Measurements from ENCODE around the gene CTNNA2.

CTNNA2 gene

GRCh38 chr2:80269806-80270205 is 757.0 kb downstream of the CTNNA2 start:
- Histone ChIP-seq H3K79me2 (ENCODE audit: insufficient read depth, low read length) (no peaks in the 10 kb centered on the region), H3K4me2 (ENCODE audit: insufficient read depth, low read length) (no peak overlapping the region), H3K4me1 (ENCODE audit: insufficient read depth, low read length) (no peaks in the 10 kb centered on the region), H4K20me1 (ENCODE audit: insufficient read depth, low read length) (no peaks in the 10 kb centered on the region), H3K36me3 (ENCODE audit: insufficient read depth, low read length) (no peaks in the 10 kb centered on the region), H3K4me3 (ENCODE audit: low read depth in 1 of 2, low read length in 2 of 2) (no peak overlapping the region), H3K9ac (ENCODE audit: low read depth, low read length) (no peak overlapping the region), H3K27ac (ENCODE audit: low read length) (no peak overlapping the region), H3K9me3 (ENCODE audit: insufficient read depth, low read length, severe bottlenecking) (no peaks in the 10 kb centered on the region), H3K27me3 (ENCODE audit: insufficient read depth, low read length, poor library complexity) (no peaks in the 10 kb centered on the region), H2AFZ (ENCODE audit: low read depth, low read length) (no peak overlapping the region)
- DNase-seq (no peak), ATAC-seq (ENCODE audit: insufficient read depth, low read depth) (no peak)
- TF ChIP-seq EZH2 (IDR thresholded peaks at IDR 0.05; ENCODE audit: borderline replicate concordance, low read depth, low read length, severe bottlenecking) (no peak), CTCF (IDR thresholded peaks at IDR 0.05; ENCODE audit: borderline replicate concordance, extremely low read depth, low read length, poor library complexity, severe bottlenecking) (no peak)

DNA sequence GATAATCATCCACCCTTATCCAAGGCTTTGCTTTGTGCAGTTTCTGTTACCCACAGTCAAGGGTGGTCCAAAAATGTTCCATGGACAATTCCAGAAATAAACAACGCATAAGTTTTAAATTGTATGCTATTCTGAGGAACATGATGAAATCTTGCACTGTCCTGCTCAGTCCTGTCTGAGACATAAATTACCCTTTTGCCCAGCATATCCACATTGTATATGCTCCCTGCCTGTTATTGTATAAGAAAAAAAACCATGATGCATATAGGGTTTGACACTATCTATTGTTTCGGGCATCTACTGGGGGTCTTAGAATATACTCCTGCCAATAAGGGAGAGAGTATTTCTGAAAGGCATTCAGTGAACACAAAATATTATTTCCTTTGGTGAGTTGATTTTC is 767.7 kb downstream of the CTNNA2 start:
- H2AFZ ChIP-seq (ENCODE audit: low read depth, low read length), result no peak overlapping the region
- no peaks in the 10 kb centered on the region for H3K36me3 ChIP-seq (ENCODE audit: insufficient read depth, low read length)
- no peak overlapping the region for H3K9ac ChIP-seq (ENCODE audit: low read depth, low read length)
- H3K27ac ChIP-seq (ENCODE audit: low read length), result no peak overlapping the region
- H3K4me2 ChIP-seq (ENCODE audit: insufficient read depth, low read length), result no peak overlapping the region
- no peak for ATAC-seq (ENCODE audit: insufficient read depth, low read depth)
- H3K79me2 ChIP-seq (ENCODE audit: insufficient read depth, low read length), result no peaks in the 10 kb centered on the region
- H3K4me1 ChIP-seq (ENCODE audit: insufficient read depth, low read length), result no peaks in the 10 kb centered on the region
- no peaks in the 10 kb centered on the region for H4K20me1 ChIP-seq (ENCODE audit: insufficient read depth, low read length)
- H3K4me3 ChIP-seq (ENCODE audit: low read depth in 1 of 2, low read length in 2 of 2), result no peak overlapping the region
- no peaks in the 10 kb centered on the region for H3K27me3 ChIP-seq (ENCODE audit: insufficient read depth, low read length, poor library complexity)
- H3K9me3 ChIP-seq (ENCODE audit: insufficient read depth, low read length, severe bottlenecking), result no peaks in the 10 kb centered on the region
- DNase-seq, result no peak
- TF ChIP-seq CTCF (IDR thresholded peaks at IDR 0.05; ENCODE audit: borderline replicate concordance, extremely low read depth, low read length, poor library complexity, severe bottlenecking), result no peak
- TF ChIP-seq EZH2 (IDR thresholded peaks at IDR 0.05; ENCODE audit: borderline replicate concordance, low read depth, low read length, severe bottlenecking), result no peak

DNA sequence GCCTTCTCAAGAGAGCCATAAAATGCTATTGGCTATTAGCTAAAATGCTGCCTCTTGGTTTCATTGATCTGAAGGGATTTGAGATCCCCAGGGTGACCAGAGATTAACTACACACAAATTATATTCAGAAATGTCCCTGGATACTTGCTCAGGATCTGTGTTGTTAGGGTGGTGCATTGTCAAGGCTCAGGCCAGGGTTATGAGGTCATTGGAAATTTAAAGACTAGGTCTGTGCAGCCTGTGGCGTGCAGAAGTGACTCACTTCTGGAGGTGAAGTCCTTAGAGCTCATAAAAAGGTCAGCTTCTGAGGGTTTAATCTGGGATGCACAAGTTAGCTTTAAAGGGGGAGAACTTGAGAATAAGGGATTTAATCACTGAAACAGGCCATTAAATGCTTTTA is 768.2 kb downstream of the CTNNA2 start:
- Histone ChIP-seq H3K9me3 (ENCODE audit: insufficient read depth, low read length, severe bottlenecking) (no peaks in the 10 kb centered on the region), H3K27ac (ENCODE audit: low read length) (no peak overlapping the region), H3K4me1 (ENCODE audit: insufficient read depth, low read length) (no peaks in the 10 kb centered on the region), H3K36me3 (ENCODE audit: insufficient read depth, low read length) (no peaks in the 10 kb centered on the region), H3K79me2 (ENCODE audit: insufficient read depth, low read length) (no peaks in the 10 kb centered on the region), H3K9ac (ENCODE audit: low read depth, low read length) (no peak overlapping the region), H3K4me2 (ENCODE audit: insufficient read depth, low read length) (no peak overlapping the region), H3K27me3 (ENCODE audit: insufficient read depth, low read length, poor library complexity) (no peaks in the 10 kb centered on the region), H4K20me1 (ENCODE audit: insufficient read depth, low read length) (no peaks in the 10 kb centered on the region), H2AFZ (ENCODE audit: low read depth, low read length) (no peak overlapping the region; the same call in 1 of the 2 replicates), H3K4me3 (ENCODE audit: low read depth in 1 of 2, low read length in 2 of 2) (no peak overlapping the region)
- no peak for TF ChIP-seq EZH2 (IDR thresholded peaks at IDR 0.05; ENCODE audit: borderline replicate concordance, low read depth, low read length, severe bottlenecking)
- TF ChIP-seq CTCF (IDR thresholded peaks at IDR 0.05; ENCODE audit: borderline replicate concordance, extremely low read depth, low read length, poor library complexity, severe bottlenecking), result no peak
- ATAC-seq (ENCODE audit: insufficient read depth, low read depth) (no peak), DNase-seq (no peak)

- Histone ChIP-seq H3K27ac (ENCODE audit: low read length) (no peak overlapping the region), H3K9me3 (ENCODE audit: insufficient read depth, low read length, severe bottlenecking) (no peaks in the 10 kb centered on the region), H3K27me3 (ENCODE audit: insufficient read depth, low read length, poor library complexity) (no peaks in the 10 kb centered on the region), H3K4me1 (ENCODE audit: insufficient read depth, low read length) (no peaks in the 10 kb centered on the region), H3K9ac (ENCODE audit: low read depth, low read length) (no peak overlapping the region), H3K36me3 (ENCODE audit: insufficient read depth, low read length) (no peaks in the 10 kb centered on the region), H4K20me1 (ENCODE audit: insufficient read depth, low read length) (no peaks in the 10 kb centered on the region), H3K4me3 (ENCODE audit: low read depth in 1 of 2, low read length in 2 of 2) (no peak overlapping the region), H3K4me2 (ENCODE audit: insufficient read depth, low read length) (no peak overlapping the region), H2AFZ (ENCODE audit: low read depth, low read length) (no peak overlapping the region), H3K79me2 (ENCODE audit: insufficient read depth, low read length) (no peaks in the 10 kb centered on the region)
- TF ChIP-seq CTCF (IDR thresholded peaks at IDR 0.05; ENCODE audit: borderline replicate concordance, extremely low read depth, low read length, poor library complexity, severe bottlenecking), result no peak
- no peak for TF ChIP-seq EZH2 (IDR thresholded peaks at IDR 0.05; ENCODE audit: borderline replicate concordance, low read depth, low read length, severe bottlenecking)
- DNase-seq (no peak), ATAC-seq (ENCODE audit: insufficient read depth, low read depth) (no peak)
Observed at GRCh38 chr2:80288576-80288975, 775.7 kb downstream of the CTNNA2 start.
